ENCODE measurements around the gene S100A7A.
"Not testable (repeated sequence)": the region's sequence is repeated elsewhere in the genome, so short reads cannot be mapped to it uniquely, and the experiment has no call there.

The S100A7A gene

GRCh38 chr1:153441238-153441755 is 25.0 kb downstream of the S100A7A start:
- H3K4me1 Mint-ChIP-seq: peaks cover 4% of the 10 kb centered on the region
- H3K27me3 Mint-ChIP-seq: peaks cover 24% of the 10 kb centered on the region
- H3K4me3 Mint-ChIP-seq: no peak overlapping the region
- H3K27ac Mint-ChIP-seq: no peak overlapping the region
- no peak for DNase-seq (ENCODE audit: low spot score in 2 of 2)
- no peaks in the 10 kb centered on the region for H3K36me3 Mint-ChIP-seq
- H3K9me3 Mint-ChIP-seq: no peaks in the 10 kb centered on the region
- ATAC-seq (ENCODE audit: low read depth): no peak

- ATAC-seq (ENCODE audit: low read depth) (no peak), DNase-seq (ENCODE audit: low spot score in 2 of 2) (no peak)
- H3K27me3 Mint-ChIP-seq: peaks cover 16% of the 10 kb centered on the region
- H3K4me3 Mint-ChIP-seq: no peak overlapping the region
- H3K36me3 Mint-ChIP-seq: no peaks in the 10 kb centered on the region
- H3K27ac Mint-ChIP-seq: no peak overlapping the region
- no peaks in the 10 kb centered on the region for H3K9me3 Mint-ChIP-seq
- H3K4me1 Mint-ChIP-seq: no peaks in the 10 kb centered on the region
These were observed 27.2 kb downstream of the S100A7A start for GRCh38 chr1:153443486-153443885.

- H3K27ac Mint-ChIP-seq: no peak overlapping the region
- no peaks in the 10 kb centered on the region for H3K4me1 Mint-ChIP-seq
- ATAC-seq (ENCODE audit: low read depth) (no peak), DNase-seq (ENCODE audit: low spot score in 2 of 2) (no peak)
- no peaks in the 10 kb centered on the region for H3K9me3 Mint-ChIP-seq
- peaks cover 18% of the 10 kb centered on the region for H3K27me3 Mint-ChIP-seq
- H3K36me3 Mint-ChIP-seq: no peaks in the 10 kb centered on the region
- H3K4me3 Mint-ChIP-seq: no peak overlapping the region
These were observed 27.8 kb downstream of the S100A7A start for GRCh38 chr1:153444078-153444477.

GRCh38 chr1:153447498-153448170 is 31.3 kb downstream of the S100A7A start:
- DNase-seq (ENCODE audit: low spot score in 2 of 2) (no peak), ATAC-seq (ENCODE audit: low read depth) (no peak)
- no peak overlapping the region for H3K4me3 Mint-ChIP-seq
- no peaks in the 10 kb centered on the region for H3K36me3 Mint-ChIP-seq
- no peak overlapping the region for H3K27ac Mint-ChIP-seq
- peaks cover 20% of the 10 kb centered on the region for H3K27me3 Mint-ChIP-seq
- H3K4me1 Mint-ChIP-seq: no peaks in the 10 kb centered on the region
- H3K9me3 Mint-ChIP-seq: no peaks in the 10 kb centered on the region

GRCh38 chr1:153448851-153449250 is 32.5 kb downstream of the S100A7A start:
- not testable (repeated sequence) for DNase-seq (ENCODE audit: low spot score in 2 of 2); H3K4me1 Mint-ChIP-seq; H3K36me3 Mint-ChIP-seq; H3K4me3 Mint-ChIP-seq; ATAC-seq (ENCODE audit: low read depth); H3K27ac Mint-ChIP-seq; H3K9me3 Mint-ChIP-seq
- H3K27me3 Mint-ChIP-seq: peaks cover 18% of the 10 kb centered on the region

GRCh38 chr1:153456396-153456795 is 40.1 kb downstream of the S100A7A start:
- H3K27ac Mint-ChIP-seq: no peak overlapping the region
- H3K27me3 Mint-ChIP-seq: peaks cover 22% of the 10 kb centered on the region
- H3K4me3 Mint-ChIP-seq: no peak overlapping the region
- H3K9me3 Mint-ChIP-seq: no peaks in the 10 kb centered on the region
- no peaks in the 10 kb centered on the region for H3K4me1 Mint-ChIP-seq
- DNase-seq (ENCODE audit: low spot score in 2 of 2) (no peak), ATAC-seq (ENCODE audit: low read depth) (no peak)
- H3K36me3 Mint-ChIP-seq: peaks cover 2% of the 10 kb centered on the region

- ATAC-seq (ENCODE audit: low read depth) (no peak), DNase-seq (ENCODE audit: low spot score in 2 of 2) (no peak)
- no peaks in the 10 kb centered on the region for H3K4me1 Mint-ChIP-seq
- H3K4me3 Mint-ChIP-seq: no peak overlapping the region
- peaks cover 28% of the 10 kb centered on the region for H3K27me3 Mint-ChIP-seq
- H3K9me3 Mint-ChIP-seq: no peaks in the 10 kb centered on the region
- no peak overlapping the region for H3K27ac Mint-ChIP-seq
- H3K36me3 Mint-ChIP-seq: no peaks in the 10 kb centered on the region
These were observed 43.3 kb downstream of the S100A7A start for GRCh38 chr1:153459655-153460054.

GRCh38 chr1:153460551-153460950 is 44.2 kb downstream of the S100A7A start, which contains the start of gene S100A7:
Gene S100A7, minus strand, starts transcription at chr1:153460651. Its CDS starts 1,638 bp downstream, at chr1:153459013.
- H3K4me3 Mint-ChIP-seq: no peak within 1 kb of the TSS
- H3K4me1 Mint-ChIP-seq: no peaks in the 10 kb centered on the region
- H3K27me3 Mint-ChIP-seq: peaks cover 28% of the 10 kb centered on the region
- H3K9me3 Mint-ChIP-seq: no peaks in the 10 kb centered on the region
- ATAC-seq (ENCODE audit: low read depth) (no peak), DNase-seq (ENCODE audit: low spot score in 2 of 2) (no peak)
- H3K27ac Mint-ChIP-seq: no peak within 1 kb of the TSS
- H3K36me3 Mint-ChIP-seq: no peaks in the 10 kb centered on the region

- H3K27me3 Mint-ChIP-seq: peaks cover 17% of the 10 kb centered on the region
- DNase-seq (ENCODE audit: low spot score in 2 of 2); H3K9me3 Mint-ChIP-seq; H3K27ac Mint-ChIP-seq; H3K4me1 Mint-ChIP-seq; H3K4me3 Mint-ChIP-seq; H3K36me3 Mint-ChIP-seq; ATAC-seq (ENCODE audit: low read depth): not testable (repeated sequence)
These were observed 46.4 kb downstream of the S100A7A start for GRCh38 chr1:153462741-153463140.

GRCh38 chr1:153465811-153466636 is 49.7 kb downstream of the S100A7A start:
- H3K36me3 Mint-ChIP-seq: peaks cover 2% of the 10 kb centered on the region
- ATAC-seq (ENCODE audit: low read depth) (peak; percentile 75), DNase-seq (ENCODE audit: low spot score in 2 of 2) (peak; percentile 50 to 60)
- H3K4me1 Mint-ChIP-seq: no peaks in the 10 kb centered on the region
- H3K27me3 Mint-ChIP-seq: peaks cover 26% of the 10 kb centered on the region
- H3K9me3 Mint-ChIP-seq: peaks cover 6% of the 10 kb centered on the region
- no peak overlapping the region for H3K4me3 Mint-ChIP-seq
- no peak overlapping the region for H3K27ac Mint-ChIP-seq

- ATAC-seq (ENCODE audit: low read depth): no peak
- Mint-ChIP-seq H3K4me1 (no peaks in the 10 kb centered on the region), H3K4me3 (no peak overlapping the region), H3K27ac (no peak overlapping the region), H3K27me3 (peaks cover 23% of the 10 kb centered on the region), H3K36me3 (peaks cover 2% of the 10 kb centered on the region), H3K9me3 (peaks cover 6% of the 10 kb centered on the region)
- no peak for DNase-seq (ENCODE audit: low spot score in 2 of 2)
These were observed 50.6 kb downstream of the S100A7A start for GRCh38 chr1:153466908-153467307.

GRCh38 chr1:153470707-153471106 is 54.4 kb downstream of the S100A7A start:
- H3K4me1 Mint-ChIP-seq: no peaks in the 10 kb centered on the region
- peaks cover 16% of the 10 kb centered on the region for H3K9me3 Mint-ChIP-seq
- H3K36me3 Mint-ChIP-seq: peaks cover 6% of the 10 kb centered on the region
- peaks cover 24% of the 10 kb centered on the region for H3K27me3 Mint-ChIP-seq
- no peak overlapping the region for H3K4me3 Mint-ChIP-seq
- H3K27ac Mint-ChIP-seq: no peak overlapping the region
- ATAC-seq (ENCODE audit: low read depth) (no peak), DNase-seq (ENCODE audit: low spot score in 2 of 2) (no peak)

Data from memory B cell (primary cell).